DND-41 (cell line): ENCODE measurements around the gene PPP1R14C.

Source experiments
- CTCF ChIP-seq: IDR thresholded peaks from 2 replicates; pipeline ENCODE4 v1.5.1; 2012; ENCODE audit warnings: borderline replicate concordance, low read length, moderate library complexity, mild to moderate bottlenecking; ENCODE audit not compliant: poor library complexity, severe bottlenecking; ENCODE audit errors: extremely low read depth
- EZH2 ChIP-seq: IDR thresholded peaks from 3 replicates; pipeline ENCODE4 v1.6.1; 2012; ENCODE audit warnings: borderline replicate concordance, low read depth, mild to moderate bottlenecking, moderate library complexity, low read length, inconsistent platforms; ENCODE audit not compliant: severe bottlenecking

- TF ChIP-seq CTCF (no peak), EZH2 (no peak)
These were observed 123.5 kb downstream of the PPP1R14C start for GRCh38 chr6:150266309-150266708.
